HG03342 (cell line): Measurements from ENCODE around the gene ACY1.
A peak's percentile ranks its signal among the peaks of the same experiment; 100 is the strongest.
"Not testable (repeated sequence)": the region's sequence is repeated elsewhere in the genome, so short reads cannot be mapped to it uniquely, and the experiment has no call there.

Source experiments
- ATAC-seq: cut with Tn5 transposase; IDR thresholded peaks from one replicate; pipeline ENCODE4 v1.9.1; 2021; ENCODE audit warnings: mild to moderate bottlenecking, moderate library complexity; ENCODE audit not compliant: unreplicated experiment

ACY1 gene

DNA sequence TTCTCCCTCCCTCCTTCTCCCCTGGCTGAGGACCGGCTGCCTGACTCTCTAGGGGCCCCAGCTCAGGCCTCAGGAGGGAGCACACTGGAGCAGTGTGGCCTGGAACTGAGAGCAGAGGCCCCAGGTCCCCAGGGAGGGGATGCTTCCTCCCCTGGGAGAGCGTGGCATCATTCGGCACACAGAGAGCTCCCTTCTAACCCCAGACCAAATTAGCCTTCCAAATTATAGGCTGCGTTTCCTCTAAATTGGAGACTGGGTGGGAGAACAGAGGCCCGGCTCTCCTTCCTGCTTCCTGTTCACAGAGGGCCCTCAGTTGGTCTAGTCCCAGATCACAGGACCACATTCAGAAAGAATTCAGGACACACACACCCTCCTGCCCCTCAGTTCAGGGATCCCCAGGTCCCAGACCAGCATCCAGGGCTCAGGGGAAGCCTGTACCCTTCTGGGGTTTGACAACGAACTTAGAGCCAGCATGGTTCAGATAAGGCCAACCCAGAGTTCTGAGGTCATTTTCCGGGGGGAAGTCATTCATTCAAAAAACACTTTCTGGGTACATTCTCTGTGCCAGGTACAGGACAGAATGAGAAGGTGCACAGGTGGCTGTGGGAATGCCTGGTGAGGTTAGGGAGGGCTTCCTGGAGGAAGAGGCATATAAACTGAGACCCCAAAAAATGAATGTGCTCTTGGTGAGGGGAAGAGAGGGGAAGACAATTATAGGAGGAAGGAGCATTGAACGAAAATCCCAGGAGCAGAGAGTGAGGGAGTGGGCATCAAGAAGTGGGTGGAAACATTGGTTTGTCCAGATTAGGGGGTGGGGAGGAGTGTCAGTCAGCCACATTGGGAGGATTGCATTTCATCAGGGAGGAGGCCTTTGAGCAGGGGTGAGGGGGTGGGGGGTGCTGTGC, 40.8 kb downstream of the ACY1 start:
- peak; percentile 70 for ATAC-seq

DNA sequence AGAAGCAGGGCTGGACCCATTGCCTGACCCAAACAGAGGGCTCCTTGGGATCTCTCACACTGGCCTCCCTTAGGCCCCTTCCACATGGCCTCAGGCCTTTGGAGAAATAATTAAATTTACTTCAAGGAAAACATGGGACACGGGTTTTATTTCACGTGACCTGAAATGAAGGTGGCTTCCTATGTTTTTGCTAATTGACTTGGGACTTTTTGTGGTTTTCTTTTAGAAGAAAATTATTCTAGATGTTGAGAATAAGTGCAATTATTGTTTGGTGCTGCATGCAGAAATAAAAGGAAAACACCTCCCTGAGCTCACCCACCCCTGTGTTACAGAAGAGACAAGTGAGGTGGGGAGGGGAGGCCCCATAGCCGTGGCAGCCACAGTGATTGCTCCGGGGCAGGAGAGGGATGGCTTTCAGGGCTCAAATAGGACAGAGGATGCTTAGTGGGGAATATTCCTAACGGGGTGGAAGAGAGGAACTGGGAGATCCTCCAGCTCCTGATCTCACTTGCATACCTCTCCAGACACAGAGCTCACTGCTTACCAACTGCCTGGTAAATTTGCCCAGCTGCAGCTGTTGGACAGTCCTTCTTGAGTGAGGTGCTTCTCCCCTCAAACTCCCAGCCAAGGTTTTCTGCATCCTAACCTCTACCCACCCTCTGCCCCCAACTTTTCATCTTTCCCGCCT, 41.6 kb downstream of the ACY1 start:
- ATAC-seq, result no peak

DNA sequence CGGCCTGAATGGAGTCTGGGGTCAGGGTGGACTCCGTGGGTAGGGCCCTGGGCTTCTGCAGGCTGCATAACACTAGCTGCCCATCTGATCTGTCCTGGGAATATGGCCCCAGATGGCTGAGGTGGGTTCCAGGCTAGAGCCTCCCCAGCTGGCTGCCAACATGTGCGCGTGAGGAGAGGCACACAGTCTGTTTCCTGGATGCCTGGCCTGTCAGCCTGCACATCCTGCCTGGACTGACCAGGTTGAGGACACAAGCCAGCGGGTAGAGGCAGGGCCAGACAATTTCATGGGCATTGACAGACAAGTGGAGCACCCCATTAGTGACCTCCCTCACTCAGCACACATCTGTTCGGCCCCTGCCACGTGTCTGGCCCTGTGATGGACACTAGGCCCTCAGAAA, 42.1 kb downstream of the ACY1 start:
- ATAC-seq, result no peak

DNA sequence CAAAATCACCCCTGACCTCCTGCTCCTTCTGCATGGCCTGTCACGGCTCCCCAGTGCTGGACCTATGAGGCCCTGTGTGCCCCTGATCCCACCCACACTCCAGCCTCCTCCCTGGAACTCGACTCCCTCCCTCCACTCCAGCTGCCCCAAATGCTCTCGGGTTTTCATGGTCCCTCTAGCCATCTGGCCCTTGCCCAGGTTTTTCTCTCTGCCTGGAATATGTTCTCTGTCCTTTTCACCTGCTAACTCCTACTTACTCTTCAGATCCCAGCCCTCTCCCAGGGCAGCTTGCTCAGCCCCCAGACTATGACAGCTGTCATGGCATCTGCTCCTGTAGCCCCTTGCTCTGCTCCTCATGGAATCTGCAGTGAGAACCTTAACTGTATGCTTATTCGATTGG, 42.7 kb downstream of the ACY1 start:
- ATAC-seq, result no peak

GRCh38 chr3:52028572-52028971, 45.2 kb downstream of the ACY1 start:
- no peak for ATAC-seq

GRCh38 chr3:52029053-52029452, 45.7 kb downstream of the ACY1 start:
- no peak for ATAC-seq

DNA sequence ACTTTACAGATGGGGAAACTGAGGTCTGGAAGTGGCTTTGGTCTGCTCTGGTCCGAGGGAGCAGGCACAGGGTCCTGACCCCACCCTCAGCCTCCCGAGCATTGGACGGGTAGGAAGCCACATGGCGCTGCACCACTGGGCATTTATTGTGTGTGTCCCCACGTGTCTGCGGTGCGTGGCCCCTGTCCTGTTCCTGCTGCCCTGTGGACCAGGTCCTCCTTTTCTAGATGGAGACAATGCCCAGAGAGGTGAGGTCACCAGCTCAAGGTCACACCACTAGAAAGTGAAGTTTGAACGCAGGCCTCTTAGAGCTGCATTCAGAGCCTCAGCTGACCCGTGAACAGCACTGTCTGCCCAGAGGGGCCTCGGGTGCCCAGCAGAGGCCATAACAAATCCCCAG, 46.2 kb downstream of the ACY1 start:
- no peak for ATAC-seq

GRCh38 chr3:52030714-52031310, 47.5 kb downstream of the ACY1 start:
- ATAC-seq, result no peak

DNA sequence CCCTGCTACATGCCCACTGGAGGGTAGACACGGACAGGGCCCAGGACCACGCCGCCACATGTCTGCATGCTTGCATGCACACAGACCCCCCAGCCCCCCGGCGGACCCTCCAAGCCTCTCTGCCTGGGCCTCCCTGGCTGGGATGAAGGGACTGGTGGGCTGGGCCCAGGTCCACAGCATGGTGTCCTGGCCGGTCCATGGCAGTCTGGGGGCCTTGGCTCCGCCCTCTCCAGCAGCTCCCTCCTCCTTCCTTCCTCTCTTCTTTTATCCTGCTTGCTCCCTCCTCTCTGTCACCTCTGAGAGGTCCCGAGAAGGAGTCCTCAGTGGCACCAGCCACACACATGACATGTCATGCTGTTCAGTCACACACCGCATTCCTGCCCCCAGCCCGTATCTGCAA, 48.6 kb downstream of the ACY1 start:
- no peak for ATAC-seq

DNA sequence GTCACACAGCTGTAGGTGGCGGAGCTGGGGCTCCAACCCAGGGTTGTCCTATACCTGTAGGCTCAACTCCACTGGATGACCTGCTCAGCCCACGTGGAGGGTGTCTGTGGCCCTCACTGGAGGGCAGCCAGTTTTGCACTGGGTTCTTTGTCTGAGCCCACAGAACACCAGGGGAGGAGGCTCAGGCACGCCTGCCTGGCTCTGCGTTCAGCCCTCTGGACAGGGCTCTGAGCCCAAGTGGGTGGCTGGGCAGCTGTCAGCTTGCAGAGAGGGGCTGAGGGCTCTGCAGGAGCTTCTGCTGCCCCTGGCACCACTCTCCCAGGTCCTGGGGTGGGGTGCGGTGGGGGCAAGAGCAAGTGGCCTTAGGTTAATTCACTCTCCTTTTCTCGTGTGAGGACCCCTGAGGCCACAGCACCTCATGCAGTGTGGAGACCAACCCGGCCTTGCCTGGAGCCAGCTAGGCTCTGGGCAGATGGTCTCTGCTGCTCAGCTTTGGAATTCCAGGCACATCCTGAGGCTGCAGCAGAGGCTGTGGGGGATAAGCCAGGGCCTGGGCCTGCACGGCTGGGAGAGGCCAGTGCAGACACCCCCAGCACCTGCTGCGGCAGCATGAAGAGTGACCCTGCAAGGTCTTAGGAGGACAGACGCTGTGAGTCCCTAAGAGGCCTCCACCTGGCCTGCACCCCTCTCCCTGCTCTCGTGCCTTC, 49.5 kb downstream of the ACY1 start:
- no peak for ATAC-seq

DNA sequence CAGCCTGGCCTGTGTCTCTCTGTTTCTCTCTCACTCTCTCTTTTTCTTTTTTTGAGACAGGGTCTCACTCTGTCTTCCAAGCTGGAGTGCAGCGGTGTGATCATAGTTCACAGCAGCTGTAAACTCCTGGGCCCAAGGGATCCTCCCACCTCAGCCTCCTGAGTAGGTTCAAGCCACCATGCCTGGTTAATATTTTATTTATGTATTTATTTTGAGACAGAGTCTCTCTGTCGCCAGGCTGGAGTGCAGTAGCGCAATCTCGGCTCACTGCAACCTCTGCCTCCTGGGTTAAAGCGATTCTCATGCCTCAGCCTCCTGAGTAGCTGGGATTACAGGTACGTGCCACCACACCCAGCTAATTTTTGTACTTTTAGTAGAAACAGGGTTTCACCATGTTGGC, 50.4 kb downstream of the ACY1 start:
- not testable (repeated sequence) for ATAC-seq

DNA sequence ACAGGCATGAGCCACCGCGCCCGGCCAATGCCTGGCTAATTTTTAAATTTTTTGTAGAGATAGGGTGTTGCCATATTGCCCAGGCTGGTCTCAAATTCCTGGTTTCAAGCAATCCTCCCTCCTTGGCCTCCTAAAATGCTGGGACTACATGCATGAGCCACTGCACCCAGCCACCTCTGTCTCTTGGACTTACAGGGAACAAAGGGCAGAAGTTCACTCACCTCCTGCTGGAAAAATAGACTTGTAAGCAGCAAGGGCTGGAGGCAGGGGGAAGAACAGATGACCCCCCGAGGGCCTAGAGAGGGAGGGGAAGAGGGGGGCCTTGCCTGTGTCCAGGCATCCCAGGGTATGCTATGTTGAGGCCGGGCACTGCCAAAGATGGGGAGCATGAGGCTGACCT, 50.9 kb downstream of the ACY1 start:
- ATAC-seq, result no peak

DNA sequence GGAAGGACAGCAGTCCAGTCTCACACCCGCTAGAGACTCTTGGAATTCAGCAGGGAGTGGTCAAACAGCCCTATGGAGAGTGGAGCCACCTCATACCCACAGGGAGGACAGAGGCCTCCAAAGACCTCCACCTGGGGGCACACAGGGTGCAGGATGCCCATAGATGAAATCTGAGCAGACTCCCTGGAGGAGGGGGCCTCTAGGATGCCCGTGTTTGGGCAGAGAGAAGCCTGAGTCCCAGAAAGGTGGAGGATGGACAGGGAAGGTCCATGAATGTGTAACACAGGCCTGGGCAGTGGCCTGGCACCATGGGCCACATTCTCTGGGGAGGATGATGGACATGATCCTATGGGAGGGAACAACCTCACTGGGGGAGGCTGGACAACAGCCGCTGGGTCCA, 51.3 kb downstream of the ACY1 start:
- no peak for ATAC-seq

GRCh38 chr3:52036222-52036694, 52.9 kb downstream of the ACY1 start:
- ATAC-seq, result peak; percentile 50

DNA sequence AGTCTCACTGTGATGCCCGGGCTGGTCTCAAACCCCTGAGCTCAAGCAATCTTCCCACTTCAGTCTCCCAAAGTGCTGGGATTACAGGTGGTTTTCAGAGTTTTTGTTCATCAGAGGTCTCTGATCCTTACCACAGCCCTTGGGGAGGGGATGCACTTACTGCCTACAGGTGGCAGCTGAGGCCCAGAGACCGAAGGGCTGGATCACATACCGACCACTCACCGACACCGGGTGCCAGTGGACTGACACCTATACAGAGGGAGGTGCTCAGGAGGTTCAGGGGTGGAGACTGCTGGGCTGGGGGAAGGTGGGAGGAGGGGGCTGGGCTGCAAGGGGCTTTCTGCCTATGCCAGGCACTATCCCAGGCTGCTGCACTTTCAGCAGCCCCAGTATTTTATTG, 53.5 kb downstream of the ACY1 start:
- no peak for ATAC-seq

- no peak for ATAC-seq
Observed at GRCh38 chr3:52037291-52037690, 54.0 kb downstream of the ACY1 start.

DNA sequence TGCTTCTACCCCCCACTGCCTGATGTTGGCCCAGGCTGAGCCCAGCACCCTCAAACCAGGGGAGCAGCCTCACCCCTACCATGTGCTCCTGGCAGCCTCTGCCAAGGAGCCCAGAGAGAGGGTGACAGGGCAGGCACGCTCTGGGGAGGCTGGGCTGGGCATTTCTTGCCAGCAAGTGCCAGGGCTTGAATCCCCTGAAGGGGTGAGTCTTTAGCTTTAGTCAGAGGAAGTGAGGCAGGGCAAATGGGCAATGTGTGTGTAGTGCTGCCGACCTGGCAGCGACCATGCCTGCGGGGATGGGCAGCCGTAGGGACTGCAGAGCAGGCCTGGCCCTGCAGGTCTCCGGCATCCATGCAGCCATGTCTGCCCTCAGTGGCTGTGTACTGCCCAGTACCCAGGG, 54.9 kb downstream of the ACY1 start:
- no peak for ATAC-seq
